ENCODE measurements around the gene TRPC4AP.
"Not testable (repeated sequence)": the region's sequence is repeated elsewhere in the genome, so short reads cannot be mapped to it uniquely, and the experiment has no call there.

Gene TRPC4AP

DNA sequence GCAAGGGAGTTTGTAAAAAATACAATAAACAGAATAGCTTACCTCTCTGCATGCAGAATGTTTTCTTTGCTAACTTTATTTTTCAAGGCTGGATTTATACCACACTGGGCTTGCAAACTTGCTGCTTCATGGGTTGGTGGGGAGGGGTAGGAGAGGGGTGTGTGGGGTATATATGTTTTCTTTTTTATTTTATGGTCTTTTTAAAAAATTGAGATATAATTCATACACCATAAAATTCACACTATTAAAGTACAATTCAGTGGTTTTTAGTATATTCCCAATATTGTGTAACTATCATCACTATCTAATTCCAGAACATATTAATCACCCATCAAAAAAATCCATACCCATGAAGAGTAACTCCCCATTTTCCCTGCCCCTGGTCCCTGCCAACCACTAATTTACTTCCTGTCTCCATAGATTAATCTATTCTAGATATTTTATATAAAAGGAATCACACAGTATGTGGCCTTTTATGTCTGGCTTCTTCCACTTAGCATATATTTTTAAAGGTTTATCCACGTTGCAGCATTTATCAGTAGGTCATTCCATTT lies 14.3 kb upstream of the TRPC4AP start:
- DNase-seq (ENCODE audit: low read depth in 2 of 2) = no peak

DNA sequence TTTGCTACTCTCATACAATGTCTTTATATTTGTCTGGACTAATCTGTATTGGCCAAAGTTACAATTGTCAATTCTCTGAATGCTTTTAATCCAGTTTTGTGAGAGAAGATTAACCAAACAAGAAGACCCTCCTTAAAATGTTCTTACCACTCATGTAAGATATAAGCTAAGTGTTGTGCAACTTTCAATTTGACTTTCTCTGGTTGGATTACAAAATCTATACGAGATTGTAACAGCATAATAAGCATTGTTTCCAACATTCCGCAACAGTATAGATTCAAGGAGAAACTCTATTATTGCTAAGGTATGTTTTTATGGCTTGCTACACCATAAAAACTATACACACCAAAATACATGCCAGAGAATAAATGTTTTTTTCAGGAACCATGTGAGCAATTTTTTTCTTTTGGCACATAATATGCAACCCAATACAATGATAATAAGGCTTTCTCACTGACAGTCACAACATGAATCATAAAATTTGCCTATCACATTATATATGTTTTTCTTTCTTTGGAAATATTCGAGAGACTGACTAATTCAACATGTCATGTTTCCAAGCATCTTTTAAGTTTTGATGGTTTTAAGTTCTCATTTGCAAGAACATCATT lies 12.2 kb upstream of the TRPC4AP start:
- no peak for DNase-seq (ENCODE audit: low read depth in 2 of 2)

DNA sequence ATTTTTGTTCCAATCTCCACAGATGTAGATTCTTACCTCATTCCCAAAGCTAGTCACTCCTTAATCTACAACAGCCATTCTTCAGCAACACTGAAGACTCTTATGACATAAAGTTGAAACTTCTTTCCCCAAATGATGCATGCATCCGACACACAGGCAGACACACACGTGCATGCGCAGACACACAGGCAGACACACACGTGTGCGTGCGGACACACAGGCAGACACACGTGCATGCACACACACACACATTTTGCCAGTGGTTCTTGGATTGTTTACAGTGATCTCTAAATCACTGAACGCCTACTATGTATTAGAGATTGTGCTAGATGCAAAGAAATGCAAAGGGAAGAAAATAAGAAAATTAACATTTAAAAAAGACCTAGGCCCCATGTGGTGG lies 9.0 kb upstream of the TRPC4AP start:
- no peak for DNase-seq (ENCODE audit: low read depth in 2 of 2)

DNA sequence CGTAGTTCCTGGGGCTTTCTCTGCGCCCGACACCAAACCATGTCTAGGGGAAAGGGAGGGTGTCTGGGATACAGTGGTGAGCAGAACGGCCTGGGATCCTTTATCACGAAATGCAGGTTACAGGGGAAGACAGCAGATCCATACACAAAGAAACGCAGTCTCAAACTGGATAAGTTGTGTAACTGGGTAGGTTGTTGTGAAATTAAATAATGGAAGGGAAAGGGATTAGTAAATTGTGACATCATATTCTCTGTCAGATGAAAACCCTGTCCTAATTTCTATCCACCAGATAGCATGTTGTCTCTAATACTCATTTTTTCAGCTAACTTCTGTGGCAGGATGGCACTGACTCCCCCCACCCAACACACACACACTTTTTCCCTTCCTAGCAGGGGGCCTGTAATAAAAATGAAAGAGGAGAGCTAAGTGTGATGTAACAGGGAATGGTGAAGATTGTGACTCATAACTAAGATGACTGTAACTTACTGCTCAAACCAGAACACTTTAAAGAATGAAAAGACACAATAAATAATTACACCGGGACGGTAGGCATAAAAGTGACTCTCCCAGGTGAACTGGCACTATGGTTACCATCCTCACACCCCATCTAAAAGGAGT lies 769 bp upstream of the TRPC4AP start:
- no peak for DNase-seq (ENCODE audit: low read depth in 2 of 2)

DNA sequence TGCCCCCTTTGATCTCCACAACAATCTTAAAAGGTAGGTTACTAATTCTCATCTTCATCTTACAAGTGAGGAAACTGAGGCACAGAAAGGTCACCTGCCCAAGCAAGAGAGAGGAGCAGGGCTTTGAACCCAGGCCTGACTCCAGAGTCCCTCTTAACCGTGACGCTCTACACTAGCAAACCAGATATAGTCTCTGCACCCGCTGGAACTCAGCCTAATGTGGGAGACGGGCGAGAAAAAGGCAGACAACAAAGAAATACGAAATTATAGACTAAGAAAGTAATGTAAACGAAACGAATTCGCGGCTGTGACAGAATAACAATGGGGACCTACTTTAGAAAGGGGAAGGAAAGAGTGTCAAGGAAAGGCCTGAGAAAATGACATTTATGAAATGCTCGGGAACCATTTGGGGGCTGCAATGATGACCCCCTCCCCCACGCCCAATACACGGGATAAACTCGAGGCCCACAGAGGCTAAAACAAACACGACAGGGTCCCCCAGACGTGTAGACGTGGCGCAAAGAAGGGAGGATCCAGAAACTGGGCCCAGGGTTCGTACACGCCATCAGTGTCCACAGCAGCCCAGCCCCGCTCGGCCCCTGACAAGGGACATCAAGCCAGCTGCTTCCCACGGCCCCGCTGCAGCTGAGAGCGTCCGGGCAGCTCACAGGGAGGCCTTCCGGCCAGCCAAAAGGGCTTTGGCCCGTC lies 637 bp downstream of the TRPC4AP start:
- no peak for DNase-seq (ENCODE audit: low read depth in 2 of 2)

DNA sequence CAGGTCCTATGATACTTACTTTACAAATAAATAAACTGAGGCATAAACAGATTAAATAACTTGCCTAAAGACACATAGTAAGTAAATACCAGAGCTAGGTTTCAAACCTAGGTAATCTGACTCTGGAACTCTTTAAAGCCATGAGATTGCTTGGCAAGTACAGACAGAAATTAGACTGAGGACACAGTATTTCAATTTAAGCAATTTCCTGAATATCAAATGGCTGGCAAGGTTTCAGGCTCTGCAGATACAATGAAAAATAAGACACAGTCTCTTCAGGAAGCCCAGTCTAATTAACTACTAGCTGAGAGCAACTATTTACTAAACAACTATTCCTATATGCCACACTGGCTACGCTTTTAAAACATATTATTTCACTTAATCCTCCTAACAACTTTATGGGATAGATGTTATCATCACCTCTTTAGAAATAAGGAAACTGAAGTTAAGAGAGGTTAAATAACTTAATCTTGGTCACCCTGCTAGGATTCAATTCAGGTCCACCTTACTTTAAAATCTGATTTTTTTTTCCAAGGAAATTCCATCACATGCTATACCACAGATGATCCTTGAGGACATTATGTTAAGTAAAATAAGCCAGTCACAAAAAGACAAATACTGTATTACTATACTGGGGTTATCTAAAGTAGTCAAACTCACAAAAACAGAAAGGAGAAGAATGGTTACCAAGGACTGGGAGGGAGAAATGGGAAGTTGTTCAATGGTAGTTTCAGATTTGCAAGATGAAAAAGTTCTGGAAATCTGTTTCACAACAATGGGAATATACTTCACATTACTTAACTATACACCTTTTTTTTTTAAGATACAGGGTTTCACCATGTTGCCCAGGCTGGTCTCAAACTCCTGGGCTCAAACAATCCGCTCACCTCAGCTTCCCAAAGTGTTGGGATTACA lies 4.1 kb downstream of the TRPC4AP start:
- no peak for DNase-seq (ENCODE audit: low read depth in 2 of 2)

DNA sequence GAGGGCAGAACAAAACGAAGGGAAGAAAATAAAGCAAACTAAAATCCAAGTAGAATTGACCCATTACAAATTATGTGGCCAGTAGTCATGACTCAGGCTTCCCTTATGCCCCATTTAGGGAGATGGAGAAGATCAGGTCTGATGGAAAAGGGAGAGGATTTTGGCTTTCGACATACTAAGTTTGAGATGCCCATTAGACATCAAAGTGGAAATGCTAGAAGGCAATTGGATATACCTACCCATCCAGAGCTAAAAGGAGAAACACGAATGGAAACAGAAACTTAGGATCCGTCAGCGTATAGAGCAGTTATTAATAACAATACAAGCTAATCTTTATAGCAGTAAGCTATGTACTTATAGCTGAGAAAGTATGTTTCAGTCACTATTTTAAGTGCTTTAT lies 4.8 kb downstream of the TRPC4AP start:
- DNase-seq (ENCODE audit: low read depth in 2 of 2) = no peak

DNA sequence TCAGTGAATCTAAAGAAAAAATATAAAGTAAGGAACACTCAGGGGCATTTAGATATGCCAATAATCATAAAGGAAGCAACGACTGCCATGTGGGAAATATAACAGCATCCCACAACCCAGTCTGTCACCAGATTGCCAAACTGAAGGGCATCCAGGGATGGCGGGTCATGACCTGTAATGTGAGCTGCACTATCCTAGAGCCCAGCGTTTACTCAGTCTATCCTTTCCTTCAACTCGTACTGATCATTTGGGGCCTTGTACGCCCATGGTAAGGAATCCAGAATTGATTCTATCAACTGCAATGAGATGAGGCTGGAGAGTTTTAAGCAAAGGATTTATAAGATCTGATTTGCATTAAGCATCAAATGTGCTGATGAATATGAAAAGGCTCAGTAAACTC lies 5.3 kb downstream of the TRPC4AP start:
- DNase-seq (ENCODE audit: low read depth in 2 of 2) = no peak

DNA sequence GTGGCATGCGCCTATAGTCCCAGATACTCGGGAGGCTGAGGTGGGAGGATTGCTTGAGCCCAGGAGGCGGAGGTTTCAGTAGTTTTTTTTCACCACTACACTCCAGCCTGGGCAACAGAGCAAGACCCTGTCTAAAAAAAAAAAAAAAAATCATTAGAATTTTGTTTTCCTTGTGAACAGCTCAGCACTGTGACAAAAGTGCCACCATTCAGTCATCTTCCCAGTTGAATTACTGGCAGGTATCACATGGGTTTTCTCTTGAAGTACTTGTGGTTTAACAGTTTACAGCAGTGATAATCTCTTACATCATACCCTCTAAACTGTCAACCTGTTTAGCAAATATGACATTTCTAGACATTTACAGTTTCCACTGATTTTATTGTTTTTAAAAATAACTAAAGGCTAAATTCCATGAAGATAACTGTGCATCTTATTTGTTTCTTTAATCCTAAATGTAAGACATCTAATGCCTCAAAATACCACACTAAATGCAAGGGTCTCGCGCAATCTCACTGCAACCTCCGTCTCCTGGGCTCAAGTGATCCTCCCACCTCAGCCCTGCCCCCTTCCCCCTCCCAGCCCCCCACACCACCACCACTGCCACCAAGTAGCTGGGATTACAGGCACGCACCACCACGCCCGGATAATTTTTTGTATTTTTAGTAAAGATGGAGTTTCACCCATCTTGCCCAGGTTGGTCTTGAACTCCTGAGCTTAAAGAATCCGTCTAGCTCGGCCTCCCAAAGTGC lies 7.0 kb downstream of the TRPC4AP start:
- no peak for DNase-seq (ENCODE audit: low read depth in 2 of 2)

DNA sequence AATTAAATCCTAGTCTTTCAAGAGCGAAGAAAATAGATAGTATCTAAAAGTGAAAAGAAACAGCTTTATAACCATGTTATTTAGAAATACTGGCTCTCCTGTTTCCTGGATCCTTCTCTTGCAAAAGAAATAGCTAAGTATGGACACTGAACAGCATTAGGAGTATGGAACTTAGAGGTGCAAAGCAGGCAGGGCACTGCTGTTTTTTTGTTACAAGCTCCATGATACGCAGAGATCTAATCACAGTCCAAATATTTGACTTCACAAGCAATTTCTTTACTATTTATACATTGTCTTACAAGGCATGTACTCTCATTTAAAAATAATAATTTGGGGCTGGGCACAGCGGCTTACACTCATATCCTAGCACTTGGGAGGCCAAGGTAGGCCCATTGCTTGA lies 7.6 kb downstream of the TRPC4AP start:
- DNase-seq (ENCODE audit: low read depth in 2 of 2) = no peak

DNA sequence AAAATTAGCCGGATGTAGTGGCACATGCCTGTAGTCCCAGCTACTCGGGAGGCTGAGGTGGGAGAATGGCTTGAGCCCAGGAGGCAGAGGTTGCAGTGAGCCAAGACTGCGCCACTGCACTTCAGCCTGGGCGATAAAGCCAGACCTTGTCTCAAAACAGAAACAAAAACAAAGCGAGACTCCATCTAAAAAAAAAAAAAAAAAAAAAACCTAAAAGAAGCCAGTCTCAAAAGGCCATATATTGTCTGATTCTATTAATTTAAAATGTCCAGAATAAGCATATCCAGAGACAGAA lies 12.3 kb downstream of the TRPC4AP start:
- not testable (repeated sequence) for DNase-seq (ENCODE audit: low read depth in 2 of 2)

DNA sequence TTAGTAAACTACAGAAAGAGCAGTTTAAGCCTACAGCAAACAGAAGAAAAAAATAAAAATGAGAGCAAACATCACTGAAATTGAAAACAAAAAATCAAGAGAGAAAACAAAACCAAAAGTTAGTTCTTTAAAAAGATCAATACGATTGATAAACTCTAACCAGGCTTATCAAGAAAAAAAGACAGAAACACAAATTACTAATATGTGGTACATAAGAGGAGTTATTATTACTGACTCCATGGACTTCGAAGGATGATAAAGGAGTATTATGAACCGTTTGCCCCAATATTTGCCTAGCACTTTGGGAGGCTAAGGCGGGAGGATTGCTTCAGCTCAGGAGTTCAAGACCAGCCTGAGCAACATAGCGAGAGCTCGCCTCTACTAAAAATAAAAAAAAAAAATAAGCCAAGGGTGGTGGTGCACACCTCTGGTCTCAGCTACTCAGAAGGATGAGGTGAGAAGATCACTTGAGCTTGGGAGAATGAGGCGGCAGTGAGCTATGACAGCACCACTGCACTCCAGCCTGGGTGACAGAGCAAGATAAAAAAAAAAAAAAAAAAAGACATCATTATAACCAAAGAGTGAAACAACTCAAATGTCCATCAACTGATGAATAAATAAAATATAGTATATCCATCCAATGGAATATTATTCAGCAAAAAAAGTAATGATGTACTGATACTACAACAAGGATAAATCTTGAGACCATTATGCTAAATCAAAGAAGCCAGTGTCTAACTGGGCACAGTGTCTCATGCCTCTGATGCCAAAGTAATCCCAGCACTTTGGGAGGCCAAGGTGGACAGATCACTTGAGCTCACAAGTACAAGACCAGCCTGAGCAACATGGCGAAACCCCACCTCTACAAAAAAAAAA lies 12.9 kb downstream of the TRPC4AP start:
- DNase-seq (ENCODE audit: low read depth in 2 of 2) = no peak

DNA sequence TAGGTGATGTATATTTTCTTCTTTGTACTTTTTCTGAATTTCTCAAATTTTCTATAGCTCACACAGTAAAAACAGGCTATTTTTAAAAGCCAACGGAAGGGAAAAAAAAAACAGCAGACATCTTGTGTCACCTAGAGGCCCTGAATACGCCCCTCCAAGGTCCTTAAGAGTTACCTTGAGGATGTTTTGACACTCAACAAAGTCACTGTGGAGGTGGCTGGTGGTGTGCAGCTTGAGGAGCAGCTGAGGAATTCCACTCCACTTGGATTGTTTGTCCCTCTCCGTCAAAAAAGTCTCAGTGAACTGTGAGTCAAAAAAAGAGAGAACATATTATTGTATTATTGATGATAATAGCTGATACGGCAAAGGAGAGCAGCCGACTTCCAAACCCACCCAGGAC lies 14.7 kb downstream of the TRPC4AP start:
- no peak for DNase-seq (ENCODE audit: low read depth in 2 of 2)

DNA sequence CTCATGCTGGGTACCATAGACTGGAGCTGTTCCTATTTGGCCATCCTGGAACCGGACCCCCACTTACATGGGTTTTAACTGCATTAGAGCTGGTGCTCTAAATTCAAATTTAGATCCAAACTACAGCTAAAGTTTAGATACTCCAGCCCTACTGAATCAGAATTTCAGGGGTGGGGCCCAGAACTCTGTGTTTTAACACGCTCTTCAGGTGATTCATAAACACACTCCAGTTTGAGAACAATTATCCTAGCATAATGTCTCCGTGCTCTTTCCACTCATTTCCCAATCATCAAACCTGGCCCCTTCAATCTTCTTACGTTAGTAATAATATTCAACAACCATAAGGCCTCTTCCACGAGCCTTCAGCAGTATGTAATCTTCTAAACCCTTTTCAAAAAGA lies 15.3 kb downstream of the TRPC4AP start:
- DNase-seq (ENCODE audit: low read depth in 2 of 2) = no peak

DNA sequence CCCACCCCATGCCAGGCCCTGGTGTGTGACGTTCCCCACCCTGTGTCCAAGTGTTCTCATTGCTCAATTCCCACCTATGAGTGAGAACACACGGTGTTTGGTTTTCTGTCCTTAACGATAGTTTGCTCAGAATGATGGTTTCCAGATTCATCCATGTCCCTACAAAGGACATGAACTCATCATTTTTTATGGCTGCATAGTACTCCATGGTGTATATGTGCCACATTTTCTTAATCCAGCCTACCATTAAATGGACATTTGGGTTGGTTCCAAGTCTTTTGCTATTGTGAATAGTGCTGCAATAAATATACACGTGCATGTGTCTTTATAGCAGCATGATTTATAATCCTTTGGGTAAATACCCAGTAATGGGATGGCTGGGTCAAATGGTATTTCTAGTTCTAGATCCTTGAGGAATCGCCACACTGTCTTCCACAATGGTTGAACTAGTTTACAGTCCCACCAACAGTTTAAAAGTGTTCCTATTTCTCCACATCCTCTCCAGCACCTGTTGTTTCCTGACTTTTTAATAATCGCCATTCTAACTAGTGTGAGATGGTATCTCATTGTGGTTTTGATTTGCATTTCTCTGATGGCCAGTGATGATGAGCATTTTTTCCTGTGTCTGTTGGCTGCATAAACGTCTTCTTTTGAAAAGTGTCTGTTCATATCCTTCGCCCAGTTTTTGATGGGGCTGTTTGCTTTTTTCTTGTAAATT lies 21.0 kb downstream of the TRPC4AP start:
- DNase-seq (ENCODE audit: low read depth in 2 of 2) = not testable (repeated sequence)

DNA sequence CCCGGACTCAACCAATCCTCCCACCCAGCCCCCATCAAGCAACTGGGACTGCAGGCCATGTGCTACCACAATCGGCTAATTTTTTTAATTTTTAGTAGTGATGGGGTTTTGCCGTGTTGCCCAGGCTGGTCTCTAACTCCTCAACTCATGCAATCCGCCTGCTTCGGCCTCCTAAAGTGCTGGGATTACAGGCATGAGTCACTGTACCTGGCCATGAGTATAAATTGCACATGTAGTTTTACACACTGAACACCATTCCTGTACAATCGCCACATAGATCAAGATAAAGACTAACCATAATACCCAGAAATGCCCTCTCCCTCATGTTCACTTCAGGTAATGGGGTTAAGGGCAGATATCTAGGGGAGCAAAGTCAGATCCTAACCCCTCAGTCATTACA lies 26.4 kb downstream of the TRPC4AP start:
- DNase-seq (ENCODE audit: low read depth in 2 of 2) = no peak

DNA sequence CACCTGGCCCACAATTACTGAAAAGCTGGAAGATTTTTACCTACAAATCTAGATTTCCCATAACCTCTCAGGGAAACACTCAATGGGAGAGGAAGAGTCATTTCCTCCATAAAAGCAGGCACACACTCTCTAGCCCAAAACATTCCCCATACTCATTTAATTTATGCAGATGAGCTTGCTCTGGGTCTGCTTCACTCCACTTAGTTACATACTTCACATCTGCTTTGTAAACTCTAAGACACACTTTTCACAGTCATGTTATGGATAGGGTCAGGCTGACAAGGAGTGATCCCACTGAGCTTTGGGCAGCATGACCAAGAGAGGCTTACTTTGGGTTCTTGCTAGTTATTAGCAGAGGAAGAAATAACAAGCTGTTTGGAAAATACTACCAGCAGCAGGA lies 27.4 kb downstream of the TRPC4AP start:
- DNase-seq (ENCODE audit: low read depth in 2 of 2) = no peak

DNA sequence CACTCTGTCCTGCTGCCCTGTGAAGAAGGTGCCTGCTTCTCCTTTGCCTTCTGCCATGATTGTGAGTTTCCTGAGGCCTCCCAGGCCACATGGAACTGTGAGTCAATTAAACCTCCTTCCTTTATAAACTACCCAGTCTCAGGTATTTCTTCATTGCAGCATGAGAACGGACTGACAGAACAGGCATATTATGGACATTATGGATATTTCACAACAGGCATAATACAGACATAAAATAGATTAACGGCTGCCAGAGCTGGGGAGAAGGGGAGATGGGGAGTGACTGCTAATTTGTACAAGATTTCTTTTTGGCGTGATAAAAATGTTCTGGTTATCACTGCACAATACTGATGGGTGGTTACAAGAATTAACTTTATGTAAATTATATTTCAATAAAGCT lies 29.4 kb downstream of the TRPC4AP start:
- no peak for DNase-seq (ENCODE audit: low read depth in 2 of 2)

DNA sequence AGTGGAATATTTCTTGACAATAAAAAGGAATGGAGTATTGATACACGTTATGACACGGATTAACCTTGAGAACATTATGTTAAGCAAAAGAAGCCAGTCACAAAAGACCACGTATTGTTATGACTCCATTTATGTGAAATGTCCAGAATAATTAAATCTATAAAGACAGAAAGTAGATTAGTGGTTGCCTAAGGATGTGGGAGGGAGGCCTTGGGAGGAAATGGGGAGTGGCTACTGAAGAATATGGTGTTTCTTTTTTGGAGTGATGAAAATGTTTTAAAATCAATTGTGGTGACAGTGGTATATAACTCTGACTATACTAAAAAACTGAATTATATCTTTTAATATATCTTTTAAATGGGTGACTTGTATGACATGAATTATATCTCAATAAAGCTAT lies 30.1 kb downstream of the TRPC4AP start:
- no peak for DNase-seq (ENCODE audit: low read depth in 2 of 2)

DNA sequence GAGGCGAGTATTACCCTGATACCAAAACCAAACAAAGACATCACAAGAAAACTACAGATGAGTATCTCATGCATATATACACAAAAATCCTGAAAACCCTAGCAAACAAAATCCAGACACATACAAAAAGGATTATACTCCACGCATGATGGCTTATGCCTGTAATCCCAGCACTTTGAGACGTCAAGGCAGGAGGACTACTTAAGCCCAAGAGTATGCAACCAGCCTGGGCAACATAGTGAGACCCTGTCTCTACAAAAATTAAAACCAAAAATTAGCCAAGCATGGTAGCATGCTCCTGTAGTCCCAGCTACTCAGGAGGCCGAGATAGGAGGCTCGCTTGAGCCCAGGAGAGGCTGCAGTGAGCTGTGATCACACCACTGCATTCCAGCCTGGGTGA lies 32.4 kb downstream of the TRPC4AP start:
- DNase-seq (ENCODE audit: low read depth in 2 of 2) = no peak
